Endometrium (tissue), 2 donors: ENCODE results near the gene PDE2A.

Experiments
- FAIRE-seq: peaks from 2 replicates; lab custom pipeline; 2012; peaks lifted over from hg19 to GRCh38; lab: Jason Lieb, UNC
- donor health status: control.
- donor health status: control.

The PDE2A gene

GRCh38 chr11:72587696-72588095 lies 86.5 kb downstream of the PDE2A start:
- no peak for FAIRE-seq

GRCh38 chr11:72586321-72587090 lies 87.7 kb downstream of the PDE2A start:
- no peak for FAIRE-seq

GRCh38 chr11:72585762-72586311 lies 88.4 kb downstream of the PDE2A start:
- FAIRE-seq = no peak

- FAIRE-seq = no peak
Observed at GRCh38 chr11:72584939-72585597, 89.2 kb downstream of the PDE2A start.

GRCh38 chr11:72584293-72584938 lies 89.8 kb downstream of the PDE2A start:
- FAIRE-seq = no peak

- FAIRE-seq = no peak
Observed at GRCh38 chr11:72583616-72584292, 90.5 kb downstream of the PDE2A start.

- FAIRE-seq = no peak
Observed at GRCh38 chr11:72583177-72583553, 91.1 kb downstream of the PDE2A start.

- FAIRE-seq = no peak
Observed at GRCh38 chr11:72582206-72583176, 91.7 kb downstream of the PDE2A start.

GRCh38 chr11:72581067-72581466 lies 93.2 kb downstream of the PDE2A start:
- no peak for FAIRE-seq

GRCh38 chr11:72580642-72580950 lies 93.6 kb downstream of the PDE2A start:
- FAIRE-seq = no peak

GRCh38 chr11:72579816-72580641 lies 94.2 kb downstream of the PDE2A start:
- no peak for FAIRE-seq

- no peak for FAIRE-seq
Observed at GRCh38 chr11:72578991-72579815, 95.0 kb downstream of the PDE2A start.

- no peak for FAIRE-seq
Observed at GRCh38 chr11:72578566-72578965, 95.7 kb downstream of the PDE2A start.

GRCh38 chr11:72578051-72578450 lies 96.2 kb downstream of the PDE2A start:
- no peak for FAIRE-seq

GRCh38 chr11:72577271-72577721 lies 96.9 kb downstream of the PDE2A start:
- no peak for FAIRE-seq

- no peak for FAIRE-seq
Observed at GRCh38 chr11:72576661-72577060, 97.6 kb downstream of the PDE2A start.

GRCh38 chr11:72576243-72576595 lies 98.0 kb downstream of the PDE2A start:
- FAIRE-seq = no peak

GRCh38 chr11:72575533-72576242 lies 98.5 kb downstream of the PDE2A start:
- no peak for FAIRE-seq
